Measurements from ENCODE around the gene DPM1. TPM values are rescaled to one million over a fixed set of nuclear protein-coding genes. Genes with fewer than 3 reads are reported as not detected.

Gene DPM1
- total and polyA plus RNA-seq, 2 of the 8 experiments (the other 6 are each of a cell fraction or from before 2014, with no cell fraction given), result 42.3 to 57.0 TPM

DNA sequence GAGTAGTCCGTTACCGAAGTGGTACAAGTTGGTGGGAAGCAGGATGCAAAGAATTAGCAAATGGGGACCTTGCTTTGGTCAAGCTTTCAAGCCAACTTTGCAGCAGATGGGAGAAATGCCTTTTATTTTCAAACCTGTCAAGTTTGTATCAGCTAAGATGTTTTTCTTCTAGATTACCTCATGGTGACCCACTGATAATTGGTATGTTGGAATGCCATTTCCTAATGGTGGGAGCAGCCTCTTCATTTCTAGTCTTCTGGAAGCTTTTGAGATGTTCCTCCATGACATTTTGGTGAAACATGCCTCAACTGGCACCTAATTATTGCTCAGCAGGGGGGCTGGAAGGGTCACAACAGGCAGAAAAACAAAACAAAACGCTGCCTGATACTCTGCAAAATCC lies 70.8 kb downstream of the DPM1 start:
- Histone ChIP-seq H2BK120ac (replicated peaks; ENCODE audit: low read depth, low read length) (no peak overlapping the region), H3K18ac (ENCODE audit: extremely low read depth, low read length) (no peak overlapping the region), H2BK20ac (ENCODE audit: low read length) (no peak overlapping the region), H2BK12ac (ENCODE audit: low read depth, low read length) (no peak overlapping the region), H3K9ac (replicated peaks in 1 of 4; ENCODE audit: extremely low read depth in 1 of 4, low read depth in 3 of 4, low read length in 3 of 4) (no peak overlapping the region), H3K4me2 (ENCODE audit: insufficient read depth in 1 of 2, low read depth in 2 of 2, low read length in 2 of 2) (no peak overlapping the region), H4K5ac (ENCODE audit: insufficient read length, low read depth, low read length) (no peak overlapping the region), H4K91ac (replicated peaks; ENCODE audit: insufficient read length, low read length) (no peak overlapping the region), H2AK5ac (ENCODE audit: low read depth, low read length) (no peak overlapping the region), H3K56ac (replicated peaks; ENCODE audit: insufficient read length, low read depth, low read length) (no peak overlapping the region), H3K9me3 (ENCODE audit: insufficient read depth in 2 of 2, low read depth in 1 of 2, low read length in 1 of 2) (no peaks in the 10 kb centered on the region), H4K8ac (ENCODE audit: extremely low read depth, insufficient read depth, low read length) (no peak overlapping the region), H3K23ac (ENCODE audit: insufficient read length) (no peak overlapping the region), H3K27me3 (replicated peaks in 1 of 4; ENCODE audit: control insufficient read depth in 3 of 4, extremely low read depth in 1 of 4, insufficient read depth in 3 of 4, low read length in 3 of 4) (no peaks in the 10 kb centered on the region), H2BK5ac (ENCODE audit: low read depth, low read length) (no peak overlapping the region), H3K79me2 (ENCODE audit: control insufficient read depth in 1 of 2, insufficient read depth in 2 of 2, low read length in 2 of 2) (peaks cover 0 to 15% of the 10 kb centered on the region in 2 experiments; a peak in 1 of 4 replicates), H2BK15ac (ENCODE audit: low read length) (no peak overlapping the region), H3K23me2 (ENCODE audit: low read depth, low read length) (no peaks in the 10 kb centered on the region), H3K27ac (ENCODE audit: low read depth, low read length) (no peak overlapping the region), H3K4ac (replicated peaks; ENCODE audit: insufficient read length, low read depth, low read length) (no peak overlapping the region), H3K4me3 (ENCODE audit: extremely low read depth in 1 of 4, insufficient read depth in 2 of 4, low read depth in 3 of 4, low read length in 4 of 4) (no peak overlapping the region), H4K20me1 (replicated peaks in 1 of 2; ENCODE audit: control insufficient read depth in 1 of 2, insufficient read depth in 2 of 2, low read length in 2 of 2) (peaks cover 4 to 8% of the 10 kb centered on the region in 2 experiments), H3K14ac (ENCODE audit: insufficient read length) (no peak overlapping the region), H3K4me1 (replicated peaks in 1 of 4; ENCODE audit: control insufficient read depth in 3 of 4, insufficient read depth in 4 of 4, low read length in 3 of 4) (no peaks in the 10 kb centered on the region), H3K79me1 (ENCODE audit: low read depth, low read length) (peaks cover 3% of the 10 kb centered on the region; the same call in 1 of the 2 replicates), H3K36me3 (ENCODE audit: control insufficient read depth in 2 of 4, insufficient read depth in 4 of 4, low read length in 3 of 4) (peaks cover 12 to 41% (median 26%) of the 10 kb centered on the region in 4 experiments; a peak in 7 of 8 replicates), H2AFZ (ENCODE audit: low read length) (no peak overlapping the region)
- TF ChIP-seq CBX5 (IDR thresholded peaks at IDR 0.05; ENCODE audit: low read depth, low read length) (no peak), YY1 (IDR thresholded peaks at IDR 0.05; ENCODE audit: low read depth, low read length) (no peak), RBBP5 (IDR thresholded peaks at IDR 0.05; ENCODE audit: borderline replicate concordance, low read depth, low read length) (no peak), CEBPB (IDR thresholded peaks at IDR 0.05; ENCODE audit: low read depth, low read length) (no peak), TBP (IDR thresholded peaks at IDR 0.05; ENCODE audit: low read depth, low read length) (no peak), POLR2AphosphoS5 (IDR thresholded peaks at IDR 0.05; ENCODE audit: low read depth, low read length) (peak; percentile 44; the same call in 1 of the 2 replicates), JUND (IDR thresholded peaks at IDR 0.05; ENCODE audit: low read length) (no peak), RXRA (IDR thresholded peaks at IDR 0.05; ENCODE audit: insufficient read depth, low read depth, low read length) (no peak), EZH2 (IDR thresholded peaks at IDR 0.05; ENCODE audit: low read depth, low read length, severe bottlenecking) (no peak), TEAD4 (IDR thresholded peaks at IDR 0.05; ENCODE audit: low read depth, low read length) (no peak), POLR2A (IDR thresholded peaks at IDR 0.05; ENCODE audit: control extremely low read depth in 1 of 2, low read depth in 2 of 2, low read length in 2 of 2) (peak; percentile 39 to 50; a peak in 2 of 3 replicates), MAFK (IDR thresholded peaks at IDR 0.05; ENCODE audit: low read depth, low read length) (no peak), SIRT6 (IDR thresholded peaks at IDR 0.05; ENCODE audit: low read length) (no peak)
- 95% methylated on average over 3 of the region's 3 CpGs; no CpG with 5 or more reads in 1 of the 2 experiments for WGBS, 2 experiments (ENCODE audit: extremely low coverage in 1 of 2, insufficient coverage in 1 of 2, insufficient read length in 1 of 2, insufficient replicate concordance in 2 of 2, low coverage in 1 of 2, low lambda C conversion rate in 2 of 2, missing lambda C conversion rate in 1 of 2)
- POLR2A ChIA-PET (ENCODE audit: partially characterized antibody), result interaction anchor here (0.7 to 9.7 kb wide), 4 partner anchors 14 to 170 kb away, joined by 3 to 87 read pairs (median 3); partner anchors contain the start of gene BCAS4
- no peak for FAIRE-seq
- CTCF ChIA-PET (ENCODE audit: partially characterized antibody), result interaction anchor here (1.7 to 3.4 kb wide), 2 partner anchors 17 to 41 kb away, joined by 4 to 8 read pairs; no protein-coding TSS in a partner anchor
- no peak for DNase-seq (ENCODE audit: low read depth in 1 of 2, low spot score in 2 of 2)
